Measurements from ENCODE around the gene CABP1.
"Not testable (repeated sequence)": the region's sequence is repeated elsewhere in the genome, so short reads cannot be mapped to it uniquely, and the experiment has no call there.

The CABP1 gene

DNA sequence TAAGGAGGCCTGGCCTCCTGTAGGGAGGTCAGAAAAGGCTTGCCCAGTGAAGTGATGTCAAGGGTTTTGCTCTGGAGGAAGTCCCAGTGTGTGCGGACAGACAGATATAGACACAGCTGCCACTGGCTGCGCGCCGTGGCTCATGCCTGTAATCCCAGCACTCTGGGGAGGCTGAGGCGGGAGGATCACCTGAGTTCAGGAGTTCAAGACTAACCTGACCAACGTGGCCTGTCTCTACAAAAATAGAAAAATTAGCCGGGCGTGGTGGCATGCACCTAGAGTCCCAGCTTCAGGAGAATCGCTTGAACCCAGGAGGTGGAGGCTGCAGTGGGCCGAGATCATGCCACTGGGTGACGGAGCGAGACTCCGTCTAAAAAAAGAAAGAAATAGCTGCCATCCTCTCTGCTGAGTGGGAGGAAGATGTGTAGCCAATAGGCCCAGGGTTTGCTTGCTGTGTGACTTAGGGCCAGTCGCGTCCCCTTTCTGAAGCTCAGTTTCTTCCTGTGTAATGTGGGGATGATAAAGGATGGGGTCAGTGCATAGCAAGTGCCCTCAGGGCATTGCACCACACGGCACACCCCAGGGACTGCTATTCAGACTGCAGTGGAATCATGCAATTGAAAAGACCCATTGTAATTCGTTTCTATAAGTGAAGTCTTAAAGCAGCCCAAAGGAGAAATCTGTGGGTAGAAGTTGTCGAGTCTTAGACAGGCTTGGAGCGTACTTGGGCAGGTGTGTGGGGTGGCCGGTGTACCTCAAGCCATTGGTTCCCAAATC lies 27.9 kb downstream of the CABP1 start:
- DNase-seq (ENCODE audit: low read depth), result no peak

DNA sequence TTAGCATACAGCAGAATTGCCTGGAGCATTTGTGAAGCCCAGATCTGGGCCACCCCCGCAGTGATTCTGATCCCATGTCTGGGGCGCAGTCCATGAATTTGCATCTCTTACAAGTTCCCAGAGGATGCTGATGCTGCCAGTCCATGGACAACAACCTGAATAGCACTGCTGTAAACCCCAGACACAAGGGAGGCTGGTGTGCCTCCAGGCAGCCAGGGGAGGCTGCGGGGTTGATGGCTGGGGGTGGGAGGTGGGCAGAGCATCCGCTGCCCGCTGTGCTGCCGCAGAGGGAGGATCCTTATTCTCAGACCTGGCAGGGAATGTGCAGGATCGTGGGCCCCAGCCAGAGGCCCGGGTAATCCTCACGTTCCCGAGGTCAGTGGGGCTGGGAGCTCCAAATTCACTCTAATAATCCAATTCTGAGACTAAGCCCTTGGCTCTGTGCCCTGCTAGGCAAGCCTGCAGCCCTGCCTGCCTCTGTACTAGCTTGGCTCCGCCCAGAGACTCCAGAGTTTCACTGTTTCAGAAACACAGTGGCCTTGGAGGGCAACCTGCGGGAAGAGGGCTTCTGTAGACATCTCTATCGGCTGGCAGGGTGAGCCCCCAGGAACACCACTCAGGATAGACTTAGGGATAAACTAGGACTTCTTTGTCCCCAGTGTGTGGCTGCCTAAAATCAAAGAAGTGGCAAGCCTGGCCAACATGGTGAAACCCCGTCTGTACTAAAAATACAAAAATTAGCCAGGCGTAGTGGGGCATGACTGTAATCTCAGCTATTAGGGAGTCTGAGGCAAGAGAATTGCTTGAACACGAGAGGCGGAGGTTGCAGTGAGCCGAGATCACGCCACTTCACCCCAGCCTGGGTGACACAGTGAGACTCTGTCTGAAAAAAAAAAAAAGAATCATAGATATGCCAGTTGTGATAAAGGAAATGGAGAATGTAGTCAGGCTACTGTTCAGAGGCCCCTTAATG lies 28.7 kb downstream of the CABP1 start:
- DNase-seq (ENCODE audit: low read depth), result no peak

GRCh38 chr12:120670237-120670636 lies 29.8 kb downstream of the CABP1 start:
- DNase-seq (ENCODE audit: low read depth), result not testable (repeated sequence)

DNA sequence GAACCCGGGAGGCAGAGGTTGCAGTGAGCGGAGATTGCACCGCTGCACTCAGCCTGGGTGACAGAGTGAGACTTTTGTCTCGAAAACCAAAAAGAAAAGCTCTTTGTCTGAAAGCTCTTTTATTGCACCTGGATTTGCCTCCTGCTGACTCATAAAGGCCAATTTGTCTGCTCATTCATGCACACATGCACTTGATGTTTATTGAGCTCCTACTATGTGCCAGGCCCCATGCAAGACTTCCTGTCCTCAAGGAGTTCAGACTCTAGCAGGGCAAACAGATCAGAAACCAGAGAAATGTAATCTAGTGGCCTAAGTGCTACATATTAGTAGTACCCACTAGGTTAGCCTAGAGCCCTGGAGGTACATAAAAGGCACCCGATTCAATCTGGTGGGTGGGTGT lies 30.2 kb downstream of the CABP1 start:
- no peak for DNase-seq (ENCODE audit: low read depth)

DNA sequence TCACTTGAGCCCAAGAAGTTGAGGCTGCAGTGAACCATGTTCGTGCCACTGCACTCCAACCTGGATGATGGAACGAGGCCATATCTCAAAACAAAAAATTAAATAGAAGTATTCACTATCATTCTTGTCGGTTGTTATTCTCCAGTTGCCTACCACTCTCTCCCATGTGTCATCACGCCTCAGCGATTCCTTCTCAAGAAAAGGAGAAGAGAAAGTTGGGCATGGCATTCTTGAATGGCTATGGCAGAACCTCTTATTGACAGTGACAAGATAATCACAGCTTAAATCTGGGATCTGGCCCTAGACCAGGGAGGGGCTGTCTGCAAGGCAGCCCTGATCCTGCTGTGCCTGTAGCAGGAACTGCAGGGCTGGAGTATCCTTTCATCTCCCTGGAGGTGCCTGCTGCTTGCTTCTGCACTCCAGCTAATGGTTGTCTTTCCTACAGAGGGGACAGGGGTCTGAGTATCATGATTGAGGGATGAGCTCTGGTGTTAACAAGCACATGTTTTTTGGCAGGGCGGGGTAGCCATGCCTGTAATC lies 33.7 kb downstream of the CABP1 start:
- no peak for DNase-seq (ENCODE audit: low read depth)

GRCh38 chr12:120677765-120678473 lies 37.5 kb downstream of the CABP1 start:
- no peak for DNase-seq (ENCODE audit: low read depth)

DNA sequence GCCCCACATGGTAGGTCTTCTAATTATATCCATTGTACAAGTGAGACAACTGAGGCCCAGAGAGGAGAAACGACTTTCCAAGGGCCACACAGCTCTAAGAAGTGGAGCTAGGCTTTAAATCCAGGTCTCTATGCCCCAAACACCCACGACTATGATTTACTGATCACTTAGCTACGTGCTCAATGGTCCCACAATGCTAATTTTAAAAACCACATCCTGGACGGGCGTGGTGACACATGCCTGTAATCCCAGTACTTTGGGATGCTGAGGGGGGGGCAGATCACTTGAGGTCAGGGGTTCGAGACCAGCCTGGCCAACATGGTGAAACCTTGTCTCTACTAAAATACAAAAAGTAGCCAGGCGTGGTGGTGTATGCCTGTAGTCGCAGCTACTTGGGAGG lies 38.1 kb downstream of the CABP1 start:
- no peak for DNase-seq (ENCODE audit: low read depth)

DNA sequence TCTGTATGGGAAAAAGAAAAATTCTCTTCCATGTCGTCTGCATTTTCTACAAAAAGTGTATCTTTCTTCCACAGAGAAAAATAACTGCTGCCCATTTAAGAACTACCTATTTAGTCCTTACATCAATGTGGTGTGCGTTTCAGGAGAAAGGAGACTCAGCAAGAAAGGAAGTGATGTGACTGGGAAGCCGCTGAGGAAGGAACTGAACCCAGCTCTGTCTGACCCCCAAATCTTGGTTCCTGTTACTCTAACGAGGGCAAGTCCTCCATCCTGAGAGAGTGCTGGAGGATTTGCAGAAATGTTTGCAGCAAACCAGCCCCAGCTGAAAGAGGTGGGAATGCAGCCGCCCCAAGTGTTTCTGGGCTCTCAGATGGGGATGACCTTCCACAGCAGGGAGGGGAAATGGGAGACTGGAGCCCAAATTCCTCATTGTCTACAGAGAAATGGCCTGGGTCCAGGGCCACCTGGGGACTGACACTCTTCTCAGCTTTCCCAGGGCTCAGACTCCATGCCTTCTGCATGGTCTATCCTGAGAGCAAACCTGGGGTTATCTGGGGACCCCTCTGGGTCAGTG lies 39.8 kb downstream of the CABP1 start:
- no peak for DNase-seq (ENCODE audit: low read depth)

DNA sequence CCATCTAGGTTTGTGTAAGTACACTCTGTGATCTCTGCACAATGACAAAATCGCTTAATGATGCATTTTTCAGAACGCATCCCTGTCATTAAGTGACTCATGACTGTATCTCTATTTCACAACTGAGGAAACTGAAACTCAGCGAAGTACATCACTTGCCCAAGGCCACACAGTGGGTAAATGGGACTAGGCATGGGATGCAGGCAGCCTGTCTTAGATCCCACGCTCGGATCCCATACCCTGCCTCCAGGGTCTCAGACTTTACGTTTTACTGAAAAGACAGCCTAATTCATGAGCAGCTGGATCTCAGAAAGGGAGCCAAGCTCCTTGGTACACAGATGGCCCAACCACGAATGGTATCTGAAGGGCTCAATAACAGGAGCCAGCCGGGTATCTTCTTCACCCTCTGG lies 44.1 kb downstream of the CABP1 start:
- no peak for DNase-seq (ENCODE audit: low read depth)

DNA sequence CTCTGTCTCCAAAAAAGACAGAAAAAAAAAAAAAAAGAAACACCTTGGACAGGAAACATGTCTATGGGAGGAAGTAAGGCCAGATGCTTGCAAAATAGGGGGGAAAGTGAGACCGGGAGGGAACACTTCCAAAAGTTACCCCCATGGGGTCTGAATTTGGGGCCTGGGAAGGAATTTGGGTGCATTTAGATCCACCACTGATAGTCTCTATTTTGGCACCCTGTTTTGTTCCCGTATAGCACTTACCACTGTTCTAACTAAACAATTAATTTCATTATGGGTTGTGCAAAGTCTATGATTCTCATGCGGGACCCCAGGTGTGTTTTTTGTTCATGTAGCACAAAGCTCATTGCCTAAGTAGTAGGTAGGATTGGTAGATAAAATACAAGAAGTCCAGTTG lies 45.1 kb downstream of the CABP1 start:
- no peak for DNase-seq (ENCODE audit: low read depth)

DNA sequence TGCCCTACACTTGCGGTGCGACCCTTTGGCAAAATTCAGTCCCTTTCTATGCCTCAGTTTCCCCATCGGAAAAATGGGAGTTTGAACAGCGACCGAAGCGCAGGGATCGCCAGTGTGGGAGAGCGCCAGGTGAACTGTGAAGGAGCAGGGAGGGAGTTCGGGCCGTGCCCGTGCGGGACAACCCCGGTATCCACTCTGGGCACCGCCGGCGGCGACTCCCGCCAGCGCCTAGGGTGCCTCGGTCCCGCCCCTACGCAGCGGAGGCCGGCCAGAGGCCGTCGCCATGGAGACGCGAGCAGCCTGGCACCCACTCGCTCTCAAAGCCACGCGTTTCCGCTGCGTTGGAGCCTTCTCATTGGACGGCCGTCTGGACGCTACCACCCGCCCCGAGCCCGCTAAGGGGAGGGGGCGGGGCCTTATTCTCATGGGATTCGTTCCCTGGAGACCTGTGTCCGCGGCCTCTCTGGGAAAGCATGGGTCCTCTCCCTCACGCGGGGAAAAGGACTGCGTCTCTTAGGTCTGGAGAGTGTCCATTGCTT lies 45.8 kb downstream of the CABP1 start:
- peak; percentile 95 for DNase-seq (ENCODE audit: low read depth)

DNA sequence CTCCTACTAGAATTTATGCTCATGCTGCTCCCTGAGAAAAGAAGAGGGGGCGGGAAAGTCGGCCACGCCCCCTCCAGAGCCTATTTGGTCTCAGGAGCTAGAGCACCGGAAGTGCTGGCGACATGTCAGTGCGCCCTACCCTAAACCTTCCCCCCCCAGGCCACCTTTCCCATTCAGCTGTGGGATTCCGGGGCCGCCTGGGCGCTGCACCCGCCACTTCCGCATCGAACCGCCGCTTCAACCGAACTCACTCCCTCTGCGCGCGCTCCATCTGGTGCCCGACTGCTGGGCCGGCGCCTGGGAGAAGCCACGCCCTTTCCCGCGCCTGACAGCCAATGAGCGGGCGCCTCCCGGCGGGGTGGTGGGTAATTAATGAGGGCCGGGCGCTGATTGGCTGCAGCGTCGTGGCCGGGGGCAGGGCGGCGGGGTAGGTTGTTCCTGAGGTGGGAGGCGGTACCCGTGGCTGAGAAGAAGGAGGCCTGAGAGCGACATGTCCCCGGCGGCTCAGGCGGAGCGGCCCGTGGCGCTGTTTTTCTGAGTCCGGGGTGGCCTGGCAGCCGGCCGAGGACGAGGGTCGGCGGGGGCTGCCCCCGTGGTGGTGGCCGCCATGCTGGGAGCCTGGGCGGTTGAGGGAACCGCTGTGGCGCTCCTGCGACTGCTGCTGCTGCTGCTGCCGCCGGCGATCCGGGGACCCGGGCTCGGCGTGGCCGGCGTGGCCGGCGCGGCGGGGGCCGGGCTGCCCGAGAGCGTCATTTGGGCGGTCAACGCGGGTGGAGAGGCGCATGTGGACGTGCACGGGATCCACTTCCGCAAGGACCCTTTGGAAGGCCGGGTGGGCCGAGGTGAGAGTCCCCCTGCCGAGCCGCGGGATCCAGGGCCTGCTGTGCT lies 46.5 kb downstream of the CABP1 start, which contains the start of gene MLEC:
Gene MLEC, plus strand, starts transcription at position 460 of the 888 bp plus-strand sequence. Its CDS starts 148 bp downstream, at position 608.
- DNase-seq (ENCODE audit: low read depth), result peak; percentile 99

DNA sequence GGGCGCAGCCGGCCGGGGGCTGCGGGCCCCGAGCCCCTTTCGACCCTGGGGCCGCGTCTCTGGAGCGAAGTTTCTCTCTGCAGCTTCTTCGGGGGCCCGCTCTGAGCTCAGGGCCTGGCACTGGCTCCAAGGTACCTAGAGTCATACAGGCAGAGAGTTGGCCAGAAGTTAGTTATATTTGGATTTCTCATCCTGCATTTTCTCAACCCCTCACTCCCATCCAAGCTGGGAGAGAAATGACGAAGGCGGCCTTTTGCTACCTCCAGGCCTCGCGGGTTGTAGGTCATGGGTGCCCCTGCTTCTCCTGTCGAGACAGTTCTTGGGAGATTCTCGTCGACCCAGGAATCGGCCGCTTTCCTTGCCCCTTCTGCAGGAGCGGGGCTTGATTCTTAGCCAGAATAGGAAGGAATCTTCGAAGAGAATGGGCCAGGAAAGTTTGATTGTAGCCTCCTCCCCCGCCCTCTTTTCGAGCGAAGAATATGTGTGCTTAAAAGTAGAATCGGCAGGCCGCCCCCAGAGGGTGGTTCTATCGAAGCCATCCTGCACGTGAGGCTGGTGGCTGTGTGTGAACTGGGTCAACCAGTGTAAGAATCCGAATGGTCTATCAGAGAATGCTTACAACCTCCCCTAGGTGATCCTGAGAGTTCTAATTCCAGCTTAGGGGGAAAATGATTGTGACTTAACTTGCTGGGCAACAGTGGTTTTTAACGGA lies 47.3 kb downstream of the CABP1 start:
- no peak for DNase-seq (ENCODE audit: low read depth)

DNA sequence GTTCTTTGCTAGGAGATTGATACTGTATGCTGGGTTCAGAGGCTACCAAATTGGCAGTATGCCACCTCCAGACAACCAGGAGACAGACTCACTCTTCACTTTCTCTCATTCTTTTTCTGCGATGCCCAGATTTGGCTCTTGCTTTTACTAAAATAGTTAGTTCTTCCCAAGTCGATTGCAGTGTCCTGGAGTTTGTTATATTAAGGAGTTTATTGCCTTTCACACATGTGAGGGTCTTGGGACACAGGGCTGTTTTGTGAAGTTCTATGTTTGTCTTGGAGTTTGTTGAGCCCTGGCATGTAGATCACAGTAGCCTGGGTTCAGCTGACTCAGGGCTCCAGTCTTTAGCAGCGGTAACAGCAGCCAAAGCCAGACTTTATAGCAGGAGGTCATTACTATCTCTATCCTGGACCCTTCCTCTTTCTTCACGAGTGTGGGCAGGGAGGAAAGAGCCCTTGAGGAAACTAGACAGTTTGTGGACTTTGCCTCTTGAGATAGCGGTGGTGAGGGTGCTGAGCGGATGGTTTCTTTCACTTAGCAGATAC lies 48.2 kb downstream of the CABP1 start:
- DNase-seq (ENCODE audit: low read depth), result no peak

DNA sequence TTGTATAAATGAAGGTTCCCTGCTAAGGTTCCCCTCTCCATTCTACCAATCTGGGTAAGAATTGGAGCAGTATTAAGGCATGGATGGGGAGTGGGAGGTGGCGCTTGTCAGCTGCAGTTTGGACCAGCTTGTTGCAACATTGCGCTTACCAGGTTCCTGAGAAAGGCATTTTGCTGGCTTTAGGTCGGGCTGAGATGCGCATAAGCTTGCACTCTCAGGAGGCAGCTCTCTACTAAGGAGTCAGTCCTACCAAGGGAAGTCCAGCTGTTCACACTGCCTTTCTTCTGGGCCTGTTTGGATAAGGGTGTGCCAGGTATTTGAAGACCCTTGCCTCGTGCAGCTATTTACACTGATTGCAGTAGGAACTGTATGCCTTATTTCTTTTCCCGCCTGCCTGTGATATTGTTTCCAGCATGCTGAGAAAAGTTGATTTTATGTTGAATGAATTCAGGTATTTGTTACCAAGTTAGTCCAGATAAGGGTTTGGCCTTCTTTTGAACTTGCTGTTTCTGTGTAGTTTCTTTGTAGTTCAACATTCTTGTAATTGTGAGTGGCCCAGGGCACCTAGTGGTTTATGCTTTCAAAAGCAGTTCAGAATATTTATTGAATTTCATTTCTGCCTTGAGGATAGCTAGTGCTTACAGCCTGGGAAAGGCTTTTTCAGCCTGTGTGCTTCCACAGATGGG lies 49.1 kb downstream of the CABP1 start:
- DNase-seq (ENCODE audit: low read depth), result no peak

DNA sequence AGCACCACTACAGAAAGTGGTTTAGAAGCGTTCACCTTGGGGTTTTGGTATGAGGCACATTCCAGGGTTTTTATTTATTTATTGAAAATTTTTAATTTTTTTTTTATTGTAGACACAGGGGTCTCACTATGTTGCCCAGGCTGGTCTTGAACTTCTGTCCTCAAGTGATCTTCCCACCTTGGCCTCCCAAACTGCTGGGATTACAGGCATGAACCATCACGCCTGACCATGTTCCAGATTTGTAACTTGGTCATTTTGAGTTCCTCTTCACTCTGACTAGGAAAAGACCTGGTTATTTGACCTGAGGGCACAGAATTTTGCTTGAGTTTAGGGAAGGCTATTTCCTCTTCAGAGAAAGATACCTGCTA lies 49.6 kb downstream of the CABP1 start:
- no peak for DNase-seq (ENCODE audit: low read depth)

- DNase-seq (ENCODE audit: low read depth), result no peak
Observed at GRCh38 chr12:120690978-120691377, 50.6 kb downstream of the CABP1 start.

DNA sequence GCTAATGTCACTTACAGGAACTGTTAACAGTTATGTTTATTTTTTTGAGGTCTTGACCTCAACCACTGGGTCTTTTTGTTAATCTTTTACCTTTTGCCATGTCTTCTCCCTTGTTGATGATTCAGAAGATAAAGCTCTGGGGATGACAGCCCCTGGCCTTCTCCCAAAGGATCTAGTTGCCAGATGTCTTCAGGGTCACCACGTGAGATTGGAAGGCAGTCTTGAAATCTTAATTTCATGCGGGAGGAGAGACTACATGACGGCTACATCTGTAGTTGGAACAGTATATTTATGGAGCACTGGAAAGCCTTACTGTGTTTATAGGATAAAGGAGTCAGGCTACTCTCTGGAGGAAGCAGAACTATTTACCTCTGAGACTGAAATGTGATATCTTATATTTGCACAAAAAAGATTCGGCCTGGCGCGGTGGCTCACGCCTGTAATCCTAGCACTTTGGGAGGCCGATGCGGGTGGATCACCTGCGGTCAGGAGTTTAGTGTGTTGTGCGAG lies 52.2 kb downstream of the CABP1 start:
- no peak for DNase-seq (ENCODE audit: low read depth)

DNA sequence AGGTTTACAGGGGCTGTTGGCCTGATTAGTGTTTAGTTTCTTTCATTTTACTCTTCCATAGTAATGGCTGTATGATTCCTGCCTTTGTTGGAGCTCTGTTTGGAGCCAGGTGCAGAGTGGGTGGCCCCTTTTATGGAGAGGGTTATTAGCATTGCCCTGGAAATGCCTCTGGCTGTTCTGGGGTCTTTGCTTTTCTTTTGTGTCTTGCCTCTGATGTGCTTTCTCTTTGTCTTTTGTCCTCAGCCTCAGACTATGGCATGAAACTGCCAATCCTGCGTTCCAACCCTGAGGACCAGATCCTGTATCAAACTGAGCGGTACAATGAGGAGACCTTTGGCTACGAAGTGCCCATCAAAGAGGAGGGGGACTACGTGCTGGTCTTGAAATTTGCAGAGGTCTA lies 53.4 kb downstream of the CABP1 start:
- no peak for DNase-seq (ENCODE audit: low read depth)
